Bronchial epithelial cell (primary cell): ENCODE results near the gene ZBTB8B. TPM values are rescaled to one million over a fixed set of nuclear protein-coding genes. Genes with fewer than 3 reads are reported as not detected.

Experiments used
- DNase-seq: peaks from one replicate; pipeline ENCODE4 v3.0.0-alpha.2; 2010; ENCODE audit warnings: low read depth
- FAIRE-seq: peaks from 2 replicates; lab custom pipeline; 2011; peaks lifted over from hg19 to GRCh38; lab: Jason Lieb, UNC
- H3K27me3 ChIP-seq: 2 replicates; pipeline ENCODE4 v1.5.1; 2011; ENCODE audit warnings: low read length; ENCODE audit not compliant: control insufficient read depth, insufficient read depth
- H3K36me3 ChIP-seq: 2 replicates; pipeline ENCODE4 v1.5.1; 2011; ENCODE audit warnings: low read length; ENCODE audit not compliant: control insufficient read depth, insufficient read depth
- H3K4me3 ChIP-seq: 2 replicates; pipeline ENCODE4 v1.5.1; 2011; ENCODE audit warnings: mild to moderate bottlenecking, low read depth, low read length, control low read depth
- total RNA-seq: library from RNA; depleted of rRNA; stranded (reverse); fragments of >200 nt; gene quantifications from 2 replicates; pipeline ENCODE4 v1.2.1, GENCODE V29; 2014
- TF ChIP-seq, protein P1 (sequence below): IDR thresholded peaks from 2 replicates; pipeline ENCODE4 v1.5.1; 2011; ENCODE audit warnings: mild to moderate bottlenecking, moderate library complexity, low read length, control low read depth, inconsistent platforms; ENCODE audit not compliant: insufficient read depth, severe bottlenecking

The ZBTB8B gene
- total RNA-seq, 1 donor from 2014 or later = not detected

GRCh38 chr1:32489774-32490454, 25.0 kb downstream of the ZBTB8B start:
- TF ChIP-seq, protein P1, sequence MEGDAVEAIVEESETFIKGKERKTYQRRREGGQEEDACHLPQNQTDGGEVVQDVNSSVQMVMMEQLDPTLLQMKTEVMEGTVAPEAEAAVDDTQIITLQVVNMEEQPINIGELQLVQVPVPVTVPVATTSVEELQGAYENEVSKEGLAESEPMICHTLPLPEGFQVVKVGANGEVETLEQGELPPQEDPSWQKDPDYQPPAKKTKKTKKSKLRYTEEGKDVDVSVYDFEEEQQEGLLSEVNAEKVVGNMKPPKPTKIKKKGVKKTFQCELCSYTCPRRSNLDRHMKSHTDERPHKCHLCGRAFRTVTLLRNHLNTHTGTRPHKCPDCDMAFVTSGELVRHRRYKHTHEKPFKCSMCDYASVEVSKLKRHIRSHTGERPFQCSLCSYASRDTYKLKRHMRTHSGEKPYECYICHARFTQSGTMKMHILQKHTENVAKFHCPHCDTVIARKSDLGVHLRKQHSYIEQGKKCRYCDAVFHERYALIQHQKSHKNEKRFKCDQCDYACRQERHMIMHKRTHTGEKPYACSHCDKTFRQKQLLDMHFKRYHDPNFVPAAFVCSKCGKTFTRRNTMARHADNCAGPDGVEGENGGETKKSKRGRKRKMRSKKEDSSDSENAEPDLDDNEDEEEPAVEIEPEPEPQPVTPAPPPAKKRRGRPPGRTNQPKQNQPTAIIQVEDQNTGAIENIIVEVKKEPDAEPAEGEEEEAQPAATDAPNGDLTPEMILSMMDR = no peak
- no peak overlapping the region for H3K4me3 ChIP-seq
- no peak for DNase-seq
- H3K36me3 ChIP-seq = no peaks in the 10 kb centered on the region
- H3K27me3 ChIP-seq = peaks cover 1% of the 10 kb centered on the region
- no peak for FAIRE-seq

DNA sequence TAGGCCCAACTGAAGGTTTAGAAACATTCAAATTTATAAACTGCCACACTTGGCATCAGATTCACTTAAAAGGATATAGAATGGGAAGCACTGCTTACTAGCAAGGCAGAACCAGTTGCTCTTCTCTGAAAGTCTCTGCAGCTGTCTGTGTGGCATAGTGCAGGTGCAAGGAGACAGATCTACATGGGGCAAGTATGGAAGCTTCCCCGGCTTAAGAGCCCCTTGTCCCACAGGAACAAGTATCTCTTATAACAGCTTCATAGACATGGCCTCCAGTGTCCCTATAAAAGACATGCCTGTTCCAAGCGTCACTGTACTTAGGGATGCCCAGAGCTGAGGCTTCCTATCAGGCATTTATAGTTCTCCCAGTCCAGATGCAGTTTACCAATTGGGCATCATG, 26.5 kb downstream of the ZBTB8B start:
- FAIRE-seq = no peak
- TF ChIP-seq, protein P1 = no peak

DNA sequence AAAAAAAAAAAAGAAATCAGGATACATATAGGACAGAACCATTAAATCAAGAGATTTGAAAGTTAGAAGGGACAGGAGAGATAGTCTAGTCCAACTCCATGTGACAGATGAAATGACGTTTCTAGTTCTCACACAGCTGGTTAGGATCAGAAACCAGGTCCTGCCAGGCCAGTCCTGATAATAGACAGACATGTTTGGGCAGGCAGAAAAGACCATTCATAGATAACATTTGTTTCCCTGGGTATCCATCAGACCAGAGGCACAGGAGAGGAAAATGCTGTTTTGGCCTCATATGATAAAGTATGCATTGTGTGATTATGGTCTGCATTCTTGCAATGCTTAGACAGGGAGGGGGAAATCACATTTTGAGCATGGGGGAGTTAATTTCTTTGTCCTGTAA, 29.3 kb downstream of the ZBTB8B start:
- Histone ChIP-seq H3K4me3 (no peak overlapping the region), H3K36me3 (no peaks in the 10 kb centered on the region), H3K27me3 (no peaks in the 10 kb centered on the region)
- FAIRE-seq (no peak), DNase-seq (peak; percentile 78)
- TF ChIP-seq, protein P1 = no peak

More for the DNA sequence above, 26.5 kb downstream of the ZBTB8B start:
- no peaks in the 10 kb centered on the region for H3K36me3 ChIP-seq
- no peak for DNase-seq
- H3K4me3 ChIP-seq = no peak overlapping the region
- no peaks in the 10 kb centered on the region for H3K27me3 ChIP-seq

DNA sequence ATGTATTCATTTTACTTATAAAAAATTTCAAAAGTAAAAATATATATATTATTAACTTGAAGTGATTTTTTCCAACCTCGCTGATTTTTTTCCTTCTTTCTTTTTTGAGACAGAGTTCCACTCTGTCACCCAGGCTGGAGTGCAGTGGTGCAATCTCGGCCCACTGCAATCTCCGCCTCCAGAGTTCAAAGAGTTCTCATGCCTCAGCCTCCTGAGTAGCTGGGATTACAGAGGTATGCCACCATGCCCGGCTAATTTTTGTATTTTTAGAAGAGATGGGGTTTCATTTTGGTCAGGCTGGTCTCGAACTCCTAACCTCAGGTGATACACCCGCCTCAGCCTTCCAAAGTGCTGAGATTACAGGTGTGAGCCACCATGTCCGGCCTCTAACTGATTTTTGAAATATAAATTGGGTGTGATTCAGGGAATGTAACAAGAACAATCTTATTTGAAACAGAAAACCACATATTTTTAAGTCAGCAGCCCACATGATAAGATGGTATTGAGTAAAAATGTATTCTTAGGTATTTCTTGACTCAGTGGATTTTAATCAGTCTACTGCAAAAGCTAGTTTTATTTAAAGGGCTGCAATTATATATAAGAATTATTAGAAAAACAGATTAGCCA, 30.0 kb downstream of the ZBTB8B start:
- Histone ChIP-seq H3K27me3 (no peaks in the 10 kb centered on the region), H3K36me3 (no peaks in the 10 kb centered on the region), H3K4me3 (no peak overlapping the region)
- no peak for DNase-seq
- TF ChIP-seq, protein P1 = no peak
- no peak for FAIRE-seq

- H3K36me3 ChIP-seq = no peaks in the 10 kb centered on the region
- H3K4me3 ChIP-seq = no peak overlapping the region
- FAIRE-seq (no peak), DNase-seq (peak; percentile 66)
- no peaks in the 10 kb centered on the region for H3K27me3 ChIP-seq
- TF ChIP-seq, protein P1 = no peak
Observed at GRCh38 chr1:32496127-32496526, 31.3 kb downstream of the ZBTB8B start.
